ENCODE data around the gene CDC25A.

Gene CDC25A

DNA sequence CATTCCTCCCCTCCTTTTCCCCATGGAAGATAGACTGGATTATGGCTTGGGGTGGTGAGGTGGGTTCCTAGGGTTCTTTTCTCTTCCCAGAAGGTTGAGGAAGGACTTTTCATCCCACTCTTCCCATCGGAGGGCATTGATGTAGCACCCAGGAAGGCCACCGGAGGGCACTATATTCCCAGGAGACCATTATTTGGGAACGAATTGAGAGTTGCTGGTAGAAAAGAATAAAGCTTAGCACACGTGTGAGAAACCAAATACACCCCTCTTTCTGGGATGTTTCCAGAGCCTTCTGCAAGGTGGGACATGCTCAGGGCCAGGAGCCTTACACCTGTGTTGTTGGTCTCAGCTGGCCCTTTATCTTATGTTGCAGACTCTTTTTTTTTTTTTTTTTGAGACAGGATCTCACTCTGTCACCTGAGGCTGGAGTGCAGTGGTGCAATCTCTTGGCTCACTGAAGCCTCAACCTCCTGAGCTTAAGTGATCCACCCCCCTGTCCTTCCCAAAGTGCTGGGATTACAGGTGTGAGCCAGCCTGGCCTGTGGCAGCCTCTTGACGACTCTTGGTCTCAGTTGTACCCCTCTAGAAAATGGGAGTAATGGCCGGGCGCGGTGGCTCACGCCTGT lies 6.3 kb upstream of the CDC25A start:
- Histone ChIP-seq H3K4me3 (ENCODE audit: low read depth, low read length) (no peak overlapping the region), H3K9ac (ENCODE audit: low read depth, low read length) (no peak overlapping the region), H3K27me3 (ENCODE audit: control insufficient read depth, insufficient read depth, low read length) (no peaks in the 10 kb centered on the region), H3K9me3 (ENCODE audit: control insufficient read depth, insufficient read depth, low read length) (no peaks in the 10 kb centered on the region), H3K4me1 (ENCODE audit: control insufficient read depth, insufficient read depth, low read length) (peaks cover 13% of the 10 kb centered on the region), H3K36me3 (ENCODE audit: control insufficient read depth, insufficient read depth, low read length) (no peaks in the 10 kb centered on the region)

DNA sequence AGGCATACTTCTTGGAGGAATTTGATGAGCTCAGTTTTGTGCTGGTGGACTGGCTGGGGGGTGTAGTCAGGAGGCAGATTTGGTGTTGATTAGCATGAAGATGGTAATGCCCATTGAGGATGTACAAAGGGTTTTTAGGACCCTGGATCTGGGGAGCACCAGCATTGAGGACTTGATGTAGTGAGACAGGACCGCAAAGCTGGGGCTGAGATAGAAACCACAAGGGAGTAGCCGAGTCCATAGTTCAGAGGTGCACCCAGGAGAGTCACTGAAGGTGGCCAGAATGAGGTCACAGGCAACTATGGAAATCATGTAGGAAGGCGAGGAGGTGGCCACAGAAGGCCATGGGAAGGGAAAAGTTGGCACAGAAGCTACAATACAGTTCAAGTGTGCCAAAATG lies 2.7 kb upstream of the CDC25A start:
- H3K9ac ChIP-seq (ENCODE audit: low read depth, low read length), result no peak overlapping the region
- peaks cover 14% of the 10 kb centered on the region for H3K4me1 ChIP-seq (ENCODE audit: control insufficient read depth, insufficient read depth, low read length)
- no peak overlapping the region for H3K4me3 ChIP-seq (ENCODE audit: low read depth, low read length)
- no peaks in the 10 kb centered on the region for H3K9me3 ChIP-seq (ENCODE audit: control insufficient read depth, insufficient read depth, low read length)
- H3K36me3 ChIP-seq (ENCODE audit: control insufficient read depth, insufficient read depth, low read length), result peaks cover 4% of the 10 kb centered on the region
- H3K27me3 ChIP-seq (ENCODE audit: control insufficient read depth, insufficient read depth, low read length), result no peaks in the 10 kb centered on the region

DNA sequence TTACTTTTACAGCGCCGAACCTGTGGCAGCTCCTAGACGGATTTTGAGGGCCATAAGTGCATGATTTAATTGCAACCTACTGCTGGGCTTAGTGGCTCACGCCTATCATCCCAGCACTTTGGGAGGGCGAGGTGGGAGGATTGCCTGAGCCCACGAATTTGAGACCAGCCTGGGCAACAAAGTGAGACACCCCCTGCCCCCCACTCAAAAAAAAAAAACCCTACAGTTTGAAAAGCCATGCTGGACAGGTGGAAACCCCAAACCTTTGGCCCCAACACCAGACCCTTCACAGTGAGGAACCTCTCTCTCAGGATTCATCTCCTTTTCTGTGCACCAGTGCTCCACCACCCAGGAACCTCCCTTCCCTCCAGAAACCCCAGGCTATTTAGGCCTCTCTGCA lies 1.1 kb upstream of the CDC25A start:
- no peaks in the 10 kb centered on the region for H3K9me3 ChIP-seq (ENCODE audit: control insufficient read depth, insufficient read depth, low read length)
- no peaks in the 10 kb centered on the region for H3K27me3 ChIP-seq (ENCODE audit: control insufficient read depth, insufficient read depth, low read length)
- peaks cover 14% of the 10 kb centered on the region for H3K4me1 ChIP-seq (ENCODE audit: control insufficient read depth, insufficient read depth, low read length)
- H3K4me3 ChIP-seq (ENCODE audit: low read depth, low read length), result no peak overlapping the region
- peaks cover 14% of the 10 kb centered on the region for H3K36me3 ChIP-seq (ENCODE audit: control insufficient read depth, insufficient read depth, low read length)
- H3K9ac ChIP-seq (ENCODE audit: low read depth, low read length), result no peak overlapping the region

DNA sequence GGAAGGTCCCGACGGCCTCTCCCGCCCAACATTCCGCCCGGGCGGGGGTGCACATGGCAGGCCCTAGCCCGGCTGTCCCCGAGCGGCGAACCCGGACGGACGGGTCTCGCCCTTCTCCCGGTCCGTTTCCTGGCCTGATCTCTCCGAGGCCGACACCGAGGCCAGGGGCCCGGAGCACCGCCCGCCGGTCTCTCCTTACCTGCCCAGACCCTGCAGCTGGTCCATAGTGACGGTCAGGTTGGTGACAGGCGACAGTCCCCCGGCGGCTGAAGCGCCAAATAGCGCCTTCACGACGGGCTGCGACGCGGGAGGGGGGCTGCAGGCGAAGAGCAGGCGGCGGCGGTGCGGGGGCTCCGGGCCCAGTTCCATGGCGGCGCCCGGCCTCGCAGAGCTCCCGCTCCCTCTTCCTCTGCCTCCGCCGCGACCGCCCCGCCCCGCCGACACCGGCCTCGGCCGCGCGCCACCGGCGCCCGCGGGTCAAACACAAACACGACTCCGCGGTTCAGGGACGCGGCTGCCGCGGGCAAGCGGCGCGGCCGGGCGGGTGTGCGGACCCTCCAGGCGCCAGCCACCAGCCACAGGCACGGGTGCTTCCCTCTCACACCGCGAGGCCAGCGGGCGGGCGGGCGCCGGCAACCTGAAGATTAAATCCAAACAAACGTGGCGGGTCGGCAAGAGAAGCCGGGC lies 495 bp downstream of the CDC25A start:
- Histone ChIP-seq H3K9ac (ENCODE audit: low read depth, low read length) (peak overlapping the region; percentile 87), H3K36me3 (ENCODE audit: control insufficient read depth, insufficient read depth, low read length) (peaks cover 26% of the 10 kb centered on the region), H3K9me3 (ENCODE audit: control insufficient read depth, insufficient read depth, low read length) (no peaks in the 10 kb centered on the region), H3K27me3 (ENCODE audit: control insufficient read depth, insufficient read depth, low read length) (no peaks in the 10 kb centered on the region), H3K4me1 (ENCODE audit: control insufficient read depth, insufficient read depth, low read length) (peaks cover 14% of the 10 kb centered on the region), H3K4me3 (ENCODE audit: low read depth, low read length) (peak overlapping the region; percentile 85)

DNA sequence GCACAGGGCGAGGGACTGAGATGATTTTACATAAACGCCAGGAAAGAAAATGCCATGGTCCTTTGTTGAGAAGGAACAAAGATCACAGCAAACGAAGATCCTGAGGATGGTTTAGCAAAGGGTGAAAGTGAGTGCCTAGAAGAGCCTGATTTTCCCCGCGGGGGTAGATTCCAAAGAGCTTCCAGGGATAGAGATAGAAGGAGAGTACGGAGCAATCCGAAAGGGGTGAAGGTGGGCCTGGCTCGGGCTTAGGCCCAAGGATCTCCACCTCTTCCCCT lies 977 bp downstream of the CDC25A start:
- Histone ChIP-seq H3K36me3 (ENCODE audit: control insufficient read depth, insufficient read depth, low read length) (peaks cover 30% of the 10 kb centered on the region), H3K4me1 (ENCODE audit: control insufficient read depth, insufficient read depth, low read length) (peaks cover 14% of the 10 kb centered on the region), H3K27me3 (ENCODE audit: control insufficient read depth, insufficient read depth, low read length) (no peaks in the 10 kb centered on the region), H3K9ac (ENCODE audit: low read depth, low read length) (peak overlapping the region; percentile 87), H3K9me3 (ENCODE audit: control insufficient read depth, insufficient read depth, low read length) (no peaks in the 10 kb centered on the region), H3K4me3 (ENCODE audit: low read depth, low read length) (peak overlapping the region; percentile 85)

DNA sequence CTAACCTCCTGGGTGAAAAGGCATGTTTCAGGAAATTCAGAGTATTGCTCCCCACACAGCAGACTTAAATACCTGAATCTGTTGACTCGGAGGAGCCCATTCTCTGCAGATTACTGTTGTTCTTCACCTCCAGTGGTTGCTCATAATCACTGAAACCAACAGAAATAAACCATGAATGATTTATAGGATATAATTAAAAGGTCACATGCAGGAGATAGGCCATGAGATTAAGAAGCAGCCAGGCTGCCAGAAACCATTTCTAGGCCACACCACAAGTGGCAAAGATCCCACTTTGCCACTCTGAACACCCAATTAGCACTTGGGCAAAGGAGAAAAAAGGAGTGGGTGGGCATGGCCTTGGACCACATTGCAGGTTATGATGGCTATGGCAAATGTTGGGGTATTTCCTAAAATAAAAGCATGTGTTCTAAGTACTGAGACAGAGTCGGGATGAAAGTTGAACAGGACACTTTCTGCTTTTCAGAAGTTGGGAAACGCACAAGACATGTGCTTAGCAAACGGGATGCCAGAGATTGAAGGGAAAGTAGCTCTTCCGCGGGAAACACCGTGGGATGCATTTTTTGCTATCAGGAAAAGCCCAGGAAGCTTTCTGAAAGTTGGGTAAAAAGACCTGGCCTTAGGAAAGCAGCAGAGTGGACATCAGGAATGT lies 1.5 kb downstream of the CDC25A start:
- Histone ChIP-seq H3K9me3 (ENCODE audit: control insufficient read depth, insufficient read depth, low read length) (no peaks in the 10 kb centered on the region), H3K9ac (ENCODE audit: low read depth, low read length) (peak overlapping the region; percentile 87), H3K4me3 (ENCODE audit: low read depth, low read length) (peak overlapping the region; percentile 85), H3K36me3 (ENCODE audit: control insufficient read depth, insufficient read depth, low read length) (peaks cover 31% of the 10 kb centered on the region), H3K27me3 (ENCODE audit: control insufficient read depth, insufficient read depth, low read length) (no peaks in the 10 kb centered on the region), H3K4me1 (ENCODE audit: control insufficient read depth, insufficient read depth, low read length) (peaks cover 14% of the 10 kb centered on the region)

DNA sequence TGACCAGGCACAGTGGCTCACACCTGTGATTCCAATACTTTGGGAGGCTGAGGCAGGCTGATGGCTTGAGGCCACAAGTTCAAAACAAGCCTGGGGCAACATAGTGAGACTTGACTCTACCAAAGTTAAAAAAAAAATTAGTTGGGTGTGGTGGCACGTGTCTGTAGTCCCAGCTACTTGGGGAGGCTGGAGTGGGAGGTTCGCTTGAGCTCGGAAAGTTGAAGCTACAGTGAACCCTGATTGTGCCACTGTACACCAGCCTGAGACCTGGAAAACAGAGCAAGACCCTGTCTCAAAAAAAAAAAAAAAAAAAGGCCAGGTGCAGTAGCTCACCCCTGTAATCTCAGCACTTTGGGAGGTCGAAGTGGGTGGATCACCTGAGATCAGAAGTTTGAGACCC lies 3.1 kb downstream of the CDC25A start:
- Histone ChIP-seq H3K4me1 (ENCODE audit: control insufficient read depth, insufficient read depth, low read length) (peaks cover 6% of the 10 kb centered on the region), H3K27me3 (ENCODE audit: control insufficient read depth, insufficient read depth, low read length) (no peaks in the 10 kb centered on the region), H3K9me3 (ENCODE audit: control insufficient read depth, insufficient read depth, low read length) (no peaks in the 10 kb centered on the region), H3K9ac (ENCODE audit: low read depth, low read length) (peak overlapping the region; percentile 57), H3K4me3 (ENCODE audit: low read depth, low read length) (no peak overlapping the region), H3K36me3 (ENCODE audit: control insufficient read depth, insufficient read depth, low read length) (peaks cover 42% of the 10 kb centered on the region)

DNA sequence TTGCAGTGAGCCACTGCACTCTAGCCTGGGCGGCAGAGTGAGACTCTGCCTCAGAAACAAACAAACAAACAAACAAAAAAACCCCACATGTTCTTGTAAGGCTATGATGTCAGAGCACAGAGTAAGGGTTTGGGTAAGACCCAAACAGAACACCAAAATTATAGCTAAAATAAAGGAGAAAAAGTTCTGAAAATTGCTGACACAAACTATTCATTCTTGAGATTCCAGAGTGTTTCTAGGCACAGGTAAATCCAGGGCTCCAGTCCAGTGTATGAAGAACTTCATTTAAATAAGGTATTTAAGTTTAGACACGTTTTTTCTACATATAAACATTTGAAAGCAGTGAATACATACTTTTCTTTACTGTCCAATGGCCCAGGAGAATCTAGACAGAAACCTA lies 3.9 kb downstream of the CDC25A start:
- peaks cover 47% of the 10 kb centered on the region for H3K36me3 ChIP-seq (ENCODE audit: control insufficient read depth, insufficient read depth, low read length)
- no peak overlapping the region for H3K9ac ChIP-seq (ENCODE audit: low read depth, low read length)
- H3K27me3 ChIP-seq (ENCODE audit: control insufficient read depth, insufficient read depth, low read length), result no peaks in the 10 kb centered on the region
- H3K4me1 ChIP-seq (ENCODE audit: control insufficient read depth, insufficient read depth, low read length), result peaks cover 4% of the 10 kb centered on the region
- H3K9me3 ChIP-seq (ENCODE audit: control insufficient read depth, insufficient read depth, low read length), result no peaks in the 10 kb centered on the region
- no peak overlapping the region for H3K4me3 ChIP-seq (ENCODE audit: low read depth, low read length)

DNA sequence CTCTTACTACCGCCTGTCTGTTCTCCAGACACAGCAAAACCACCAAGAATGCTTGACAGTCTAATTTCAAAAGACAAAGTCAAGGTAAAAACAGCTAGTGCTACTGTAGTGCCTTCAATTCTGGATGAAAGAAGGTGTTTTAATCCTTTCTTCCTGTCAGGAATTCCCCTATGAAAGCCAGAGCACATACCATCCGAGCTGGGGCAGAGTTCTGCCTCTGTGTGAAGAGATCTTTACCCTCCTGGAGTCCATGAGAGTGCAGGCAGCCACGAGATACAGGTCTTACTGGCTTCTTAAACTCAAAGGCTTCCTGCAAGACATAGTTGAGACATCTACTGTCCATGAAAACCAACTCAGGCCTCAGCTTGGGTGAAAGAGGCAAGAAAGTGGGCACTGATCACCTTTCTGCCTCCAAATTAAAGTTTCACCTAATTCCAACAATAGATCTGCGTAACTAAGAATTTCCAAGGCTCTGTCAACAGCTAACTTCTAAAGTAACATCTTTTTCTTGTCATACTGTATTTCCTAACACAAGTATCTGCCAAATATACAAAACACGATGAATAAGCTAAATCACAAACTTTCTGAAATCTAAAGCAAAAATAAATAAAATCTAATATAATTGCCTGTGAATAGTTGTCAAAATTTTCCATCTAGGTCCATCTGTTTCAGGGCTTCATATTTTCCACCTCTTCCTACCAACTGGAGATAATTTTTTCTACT lies 7.5 kb downstream of the CDC25A start:
- H3K9ac ChIP-seq (ENCODE audit: low read depth, low read length), result no peak overlapping the region
- no peaks in the 10 kb centered on the region for H3K27me3 ChIP-seq (ENCODE audit: control insufficient read depth, insufficient read depth, low read length)
- no peaks in the 10 kb centered on the region for H3K4me1 ChIP-seq (ENCODE audit: control insufficient read depth, insufficient read depth, low read length)
- no peaks in the 10 kb centered on the region for H3K9me3 ChIP-seq (ENCODE audit: control insufficient read depth, insufficient read depth, low read length)
- no peak overlapping the region for H3K4me3 ChIP-seq (ENCODE audit: low read depth, low read length)
- peaks cover 66% of the 10 kb centered on the region for H3K36me3 ChIP-seq (ENCODE audit: control insufficient read depth, insufficient read depth, low read length)

DNA sequence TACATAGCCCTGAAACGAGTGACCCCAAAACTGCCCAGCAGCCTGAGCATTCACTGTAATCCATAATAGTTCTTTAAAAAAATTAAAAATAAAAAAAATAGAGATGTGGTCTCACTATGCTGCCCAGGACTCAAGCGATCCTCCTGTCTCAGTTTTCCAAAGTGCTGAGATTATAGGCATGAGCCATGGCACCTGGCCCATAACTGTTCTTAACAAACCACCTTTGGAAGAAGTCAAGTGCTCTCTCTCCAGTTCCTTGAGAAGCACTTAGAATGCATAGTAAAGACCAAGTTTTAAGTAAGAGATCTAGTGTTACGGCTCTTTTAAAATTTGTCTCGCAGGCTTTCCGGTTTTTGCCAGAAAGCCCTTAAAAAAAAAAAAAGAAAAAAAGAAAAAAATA lies 8.2 kb downstream of the CDC25A start:
- H3K4me3 ChIP-seq (ENCODE audit: low read depth, low read length), result no peak overlapping the region
- no peaks in the 10 kb centered on the region for H3K4me1 ChIP-seq (ENCODE audit: control insufficient read depth, insufficient read depth, low read length)
- peaks cover 62% of the 10 kb centered on the region for H3K36me3 ChIP-seq (ENCODE audit: control insufficient read depth, insufficient read depth, low read length)
- no peaks in the 10 kb centered on the region for H3K27me3 ChIP-seq (ENCODE audit: control insufficient read depth, insufficient read depth, low read length)
- no peak overlapping the region for H3K9ac ChIP-seq (ENCODE audit: low read depth, low read length)
- no peaks in the 10 kb centered on the region for H3K9me3 ChIP-seq (ENCODE audit: control insufficient read depth, insufficient read depth, low read length)

DNA sequence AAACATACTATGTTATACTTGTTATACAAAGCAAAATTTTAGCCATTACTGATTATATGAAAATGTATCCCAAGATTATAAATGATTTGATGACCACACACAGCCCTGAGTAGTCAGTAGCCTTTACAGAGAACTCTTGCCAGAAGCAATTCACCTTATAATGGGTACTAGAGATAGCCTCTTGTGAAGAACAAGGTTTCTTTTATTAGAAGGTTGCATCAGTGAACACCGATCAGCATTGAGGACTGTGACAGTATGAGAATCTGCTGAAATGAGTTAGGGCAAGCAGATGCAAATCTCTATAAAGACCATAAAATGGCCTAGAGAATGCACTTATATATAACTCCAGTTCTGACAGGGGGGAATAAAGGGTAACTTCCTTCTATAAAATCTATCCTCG lies 10.1 kb downstream of the CDC25A start:
- Histone ChIP-seq H3K36me3 (ENCODE audit: control insufficient read depth, insufficient read depth, low read length) (peaks cover 65% of the 10 kb centered on the region), H3K4me1 (ENCODE audit: control insufficient read depth, insufficient read depth, low read length) (no peaks in the 10 kb centered on the region), H3K4me3 (ENCODE audit: low read depth, low read length) (no peak overlapping the region), H3K9me3 (ENCODE audit: control insufficient read depth, insufficient read depth, low read length) (no peaks in the 10 kb centered on the region), H3K9ac (ENCODE audit: low read depth, low read length) (no peak overlapping the region), H3K27me3 (ENCODE audit: control insufficient read depth, insufficient read depth, low read length) (no peaks in the 10 kb centered on the region)
